GM18873 (cell line): Measurements from ENCODE around the gene PLEKHG2.
"Not testable (repeated sequence)": the region's sequence is repeated elsewhere in the genome, so short reads cannot be mapped to it uniquely, and the experiment has no call there.

Experiments
- ATAC-seq: cut with Tn5 transposase; IDR thresholded peaks from one replicate; pipeline ENCODE4 v1.9.1; 2021; ENCODE audit warnings: mild to moderate bottlenecking, moderate library complexity, moderate number of reproducible peaks; ENCODE audit not compliant: unreplicated experiment, low FRiP score

PLEKHG2 gene

DNA sequence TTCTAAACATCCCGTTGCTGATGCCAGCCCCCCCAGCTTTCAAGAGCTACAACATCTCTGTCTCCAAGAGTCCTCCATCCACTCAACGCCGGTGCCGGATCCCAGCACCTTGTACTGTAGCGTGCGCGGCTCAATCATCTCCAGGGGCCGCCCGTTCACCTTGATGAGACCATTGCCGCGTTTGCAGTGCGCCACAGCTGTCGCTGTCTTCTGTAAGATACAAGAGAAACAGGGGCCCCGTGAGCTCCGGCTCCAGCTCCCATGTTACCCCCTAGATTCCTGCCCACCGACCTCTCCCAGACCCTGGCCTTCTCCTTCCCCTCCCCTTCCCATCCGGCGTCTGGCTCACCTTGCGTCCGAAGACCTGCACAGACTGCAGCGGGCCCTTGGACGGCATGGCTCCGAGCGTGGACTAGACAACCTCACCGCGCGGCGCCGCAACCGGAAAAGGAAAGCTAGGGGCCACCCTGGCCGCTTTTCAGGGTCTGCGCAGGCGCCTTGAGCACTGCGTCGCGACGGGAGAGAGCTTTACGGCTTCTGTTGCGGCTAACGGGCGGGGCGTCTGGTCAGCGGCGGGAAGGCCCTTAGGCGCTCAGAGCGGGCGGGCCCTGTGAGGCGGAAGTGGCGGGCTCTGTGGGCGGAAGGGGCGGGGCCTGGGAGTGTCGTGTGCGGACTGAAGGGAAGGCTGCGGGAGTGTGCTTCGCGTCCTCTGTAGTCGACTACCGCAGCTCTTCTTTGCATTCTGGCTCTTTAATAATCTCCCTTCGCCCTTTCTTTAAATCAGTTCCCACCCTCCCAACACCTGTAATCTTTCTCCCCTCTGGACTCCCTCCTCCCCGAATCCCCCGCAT, 23.3 kb downstream of the PLEKHG2 start, which contains the start of gene RPS16:
TSS of gene RPS16 (minus strand) at position 451 of the 851 bp plus-strand sequence. CDS start at position 397, 54 bp downstream.
- ATAC-seq, result peak; percentile 66

DNA sequence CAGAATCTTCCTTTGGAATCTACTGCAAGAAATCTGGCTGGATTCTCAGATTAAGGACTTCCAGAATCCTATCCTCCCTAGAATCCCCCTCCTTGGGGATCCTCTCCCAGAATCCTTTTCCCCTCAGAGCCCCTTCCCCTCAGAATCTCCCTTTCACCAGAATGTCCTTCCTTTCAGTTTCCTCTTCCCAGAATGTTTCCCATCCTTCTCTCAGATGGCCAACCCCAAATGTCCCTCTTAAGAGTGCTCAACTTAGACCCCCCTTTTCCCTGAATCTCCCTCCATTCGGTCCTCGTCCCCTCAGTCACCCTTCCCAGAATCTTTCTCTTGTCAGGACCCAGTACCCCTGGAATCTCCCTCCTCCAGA, 23.9 kb downstream of the PLEKHG2 start:
- ATAC-seq, result no peak

DNA sequence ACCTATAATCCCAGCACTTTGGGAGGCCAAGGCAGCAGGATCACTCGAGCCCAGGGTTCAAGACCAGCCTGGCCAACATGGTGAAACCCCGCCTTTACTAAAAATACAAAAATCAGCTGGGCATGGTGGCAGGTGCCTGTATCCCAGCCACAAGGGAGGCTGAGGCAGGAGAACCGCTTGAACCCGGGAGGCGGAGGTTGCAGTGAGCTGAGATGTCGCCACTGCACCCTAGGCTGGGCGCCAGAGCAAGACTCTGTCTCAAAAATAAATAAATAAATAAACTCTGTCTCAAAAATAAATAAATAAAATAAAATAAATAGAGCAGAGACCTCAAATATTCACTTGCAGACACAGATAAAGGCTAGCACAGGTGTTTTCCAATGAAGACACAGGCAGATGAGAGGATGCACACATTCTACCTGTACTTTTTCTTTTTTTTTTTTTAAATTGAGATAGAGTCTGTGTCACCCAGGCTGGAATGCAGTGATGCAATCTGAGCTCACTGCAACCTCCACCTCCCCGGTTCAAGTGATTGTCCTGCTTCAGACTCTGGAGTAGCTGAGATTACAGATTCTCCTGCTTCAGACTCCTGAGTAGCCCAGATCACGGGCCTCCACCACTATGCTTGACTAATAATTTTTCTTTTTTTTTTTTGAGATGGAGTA, 25.9 kb downstream of the PLEKHG2 start:
- no peak for ATAC-seq

DNA sequence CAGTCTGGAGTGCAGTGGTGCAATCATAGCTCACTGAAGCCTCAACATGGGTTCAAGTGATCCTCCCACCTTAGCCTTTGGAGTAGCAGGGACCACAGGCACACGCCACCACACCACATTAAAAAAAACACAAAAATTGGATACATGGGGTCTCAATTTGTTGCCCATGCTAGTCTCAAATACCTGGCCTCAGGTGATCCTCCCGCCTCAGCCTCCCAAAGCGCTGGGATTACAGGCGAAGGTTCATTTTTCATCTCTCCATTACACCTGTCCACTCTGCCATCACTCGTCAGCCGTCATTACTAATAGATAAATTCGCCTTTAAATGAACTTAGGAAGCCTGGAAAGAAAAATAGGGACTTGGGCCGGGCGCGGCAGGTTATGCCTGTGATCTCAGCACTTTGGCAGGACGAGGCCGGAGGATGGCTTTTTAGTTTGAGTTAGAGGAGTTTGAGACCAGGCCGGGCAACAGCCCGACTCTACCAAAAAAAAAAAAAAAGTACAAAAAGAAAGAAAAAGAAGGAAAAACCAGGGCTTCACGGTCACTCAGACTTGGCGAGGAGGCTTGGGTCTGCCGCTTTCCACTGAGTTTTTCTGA, 32.2 kb downstream of the PLEKHG2 start:
- ATAC-seq, result no peak

DNA sequence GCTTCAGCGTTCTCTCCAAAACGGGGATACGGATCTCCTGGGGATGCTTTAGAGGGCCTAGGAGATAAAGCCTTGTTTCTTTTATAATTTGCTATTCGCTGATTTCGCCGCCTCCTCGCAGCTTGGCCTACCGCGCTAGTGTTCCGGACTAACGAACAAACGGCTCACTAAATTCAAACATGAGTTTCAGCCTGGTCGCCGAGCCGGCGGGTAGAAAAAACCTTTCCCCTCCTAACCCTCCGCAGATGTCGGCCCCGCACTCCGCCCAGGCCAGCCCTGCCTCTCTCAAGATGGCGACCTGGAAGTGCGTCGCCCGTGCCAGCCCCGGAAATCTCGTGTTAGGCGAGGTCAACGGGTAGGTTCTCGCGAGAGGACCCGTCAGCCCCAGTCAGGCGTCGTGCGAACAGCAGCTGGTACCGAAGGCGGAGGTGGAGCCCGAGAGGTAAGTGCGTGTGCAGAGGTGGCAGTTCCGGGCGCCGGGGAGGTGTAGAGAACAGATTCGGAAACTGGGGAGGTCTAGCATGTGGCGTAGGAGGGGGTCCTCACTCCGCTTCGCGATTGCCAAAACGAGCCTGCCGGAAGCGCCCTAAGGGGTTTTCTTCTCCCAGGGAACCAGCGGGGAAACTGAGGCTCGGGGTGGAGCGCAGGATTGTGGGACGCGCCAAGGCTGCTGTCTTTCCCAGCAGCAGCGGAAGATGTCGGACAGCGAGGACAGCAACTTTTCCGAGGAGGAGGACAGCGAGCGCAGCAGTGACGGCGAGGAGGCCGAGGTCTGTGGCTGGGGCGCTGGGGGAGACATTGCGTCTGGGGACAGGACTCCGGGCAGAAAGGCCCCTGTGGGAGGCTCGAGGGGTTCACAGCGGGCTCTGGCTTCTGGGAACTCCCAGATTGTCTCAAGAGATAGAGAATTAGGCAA, 33.0 kb downstream of the PLEKHG2 start, which contains the start of gene SUPT5H:
TSS of gene SUPT5H (plus strand) at position 387 of the 916 bp plus-strand sequence. CDS start at position 696, 309 bp downstream.
- ATAC-seq, result peak; percentile 75

DNA sequence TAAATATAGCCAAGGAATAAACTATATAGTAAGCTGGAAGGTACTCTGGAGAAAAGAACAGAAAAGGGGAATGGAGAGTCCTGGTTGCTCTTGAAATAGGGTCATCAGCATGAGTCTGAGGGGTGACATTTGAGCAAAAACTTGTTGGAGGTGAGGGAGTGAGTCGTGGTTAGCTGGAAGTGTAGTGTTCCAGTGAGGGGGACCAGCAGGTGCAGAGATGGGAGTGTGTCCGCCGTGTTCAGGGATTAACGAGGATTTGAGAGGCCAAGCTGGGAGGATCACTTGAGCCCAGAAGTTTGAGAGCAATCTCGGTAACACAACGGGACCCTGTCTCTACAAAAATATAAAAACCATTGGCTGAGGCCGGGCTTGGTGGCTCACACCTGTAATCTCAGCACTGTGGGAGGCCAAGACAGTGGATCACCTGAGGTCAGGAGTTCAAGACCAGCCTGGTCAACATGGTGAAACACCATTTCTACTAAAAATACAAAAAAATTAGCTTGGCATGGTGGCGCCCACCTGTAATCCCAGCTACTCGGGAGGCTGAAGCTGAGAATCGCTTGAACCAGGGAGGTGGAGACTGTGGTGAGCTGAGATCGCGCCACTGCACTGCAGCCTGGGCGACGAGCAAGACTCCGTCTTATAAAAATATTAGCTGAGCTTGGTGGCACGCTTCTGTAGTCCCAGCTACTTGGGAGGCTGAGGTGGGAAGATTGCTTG, 34.1 kb downstream of the PLEKHG2 start:
- ATAC-seq, result no peak

DNA sequence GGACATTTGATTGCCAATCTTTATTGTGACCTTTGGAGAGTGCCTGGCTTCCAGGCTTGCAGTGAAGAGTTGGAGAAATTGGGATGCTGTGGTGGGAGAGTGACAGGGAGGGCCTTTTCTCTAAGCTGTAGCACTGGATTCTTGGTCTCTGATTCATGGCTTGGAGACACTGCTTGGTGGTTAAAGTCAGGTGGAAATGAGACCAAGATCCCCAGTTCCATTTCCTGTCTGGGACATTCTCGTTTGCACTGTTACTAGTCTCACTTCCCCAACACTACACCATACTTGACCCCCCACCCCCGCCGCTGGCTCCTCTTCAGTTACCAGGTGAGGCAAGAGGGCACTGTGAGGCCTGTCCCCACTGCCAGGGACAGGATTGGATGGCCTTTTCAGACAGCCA, 35.8 kb downstream of the PLEKHG2 start:
- ATAC-seq, result no peak

DNA sequence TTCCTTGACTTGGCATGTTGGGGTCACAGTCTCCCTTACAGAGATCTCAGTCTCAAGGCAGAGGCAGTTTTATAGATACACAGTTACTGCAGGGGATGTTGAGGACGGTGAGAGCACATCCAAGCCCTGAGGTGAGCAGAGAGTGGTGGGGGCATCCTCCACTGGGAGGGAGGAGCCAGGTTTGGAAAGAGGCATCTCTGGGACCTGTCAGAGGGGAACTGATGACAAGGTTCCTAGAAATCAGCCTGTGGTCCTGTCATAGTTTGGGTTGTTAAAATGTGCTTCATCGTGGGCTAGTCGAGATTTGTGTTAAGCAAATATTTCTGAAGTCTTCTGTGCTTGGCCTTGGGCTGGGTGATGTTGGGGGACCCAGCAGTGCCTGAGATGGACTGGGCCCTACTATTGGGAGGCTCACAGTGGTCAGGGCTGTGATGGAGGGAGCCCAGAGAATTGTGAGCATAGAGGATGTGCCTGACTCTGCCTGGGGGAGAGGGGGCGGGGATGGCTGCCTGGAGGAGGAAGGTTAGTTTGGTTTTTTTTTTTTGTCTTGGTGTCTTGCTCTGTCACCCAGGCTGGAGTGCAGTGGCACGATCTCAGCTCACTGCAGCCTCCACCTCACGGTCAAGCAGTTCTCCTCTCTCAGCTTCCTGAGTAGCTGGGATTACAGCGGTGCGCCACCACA, 36.8 kb downstream of the PLEKHG2 start:
- ATAC-seq, result no peak

DNA sequence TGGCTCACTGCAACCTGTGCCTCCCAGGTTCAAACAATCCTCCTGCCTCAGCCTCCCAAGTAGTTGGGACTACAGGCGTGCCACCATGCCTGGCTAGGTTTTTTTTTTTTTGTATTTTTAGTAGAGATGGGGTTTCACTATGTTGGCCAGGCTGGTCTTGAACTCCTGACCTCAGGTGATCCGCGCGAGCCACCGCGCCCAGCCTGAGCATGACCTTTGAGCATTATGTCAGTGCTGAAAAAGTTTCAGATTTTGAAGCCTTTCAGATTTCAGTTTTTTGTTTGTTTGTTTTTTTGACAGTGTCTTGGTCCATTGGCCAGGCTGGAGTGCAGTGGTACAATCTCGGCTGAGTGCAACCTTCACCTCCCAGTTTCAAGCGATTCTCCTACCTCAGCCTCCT, 38.8 kb downstream of the PLEKHG2 start:
- not testable (repeated sequence) for ATAC-seq

DNA sequence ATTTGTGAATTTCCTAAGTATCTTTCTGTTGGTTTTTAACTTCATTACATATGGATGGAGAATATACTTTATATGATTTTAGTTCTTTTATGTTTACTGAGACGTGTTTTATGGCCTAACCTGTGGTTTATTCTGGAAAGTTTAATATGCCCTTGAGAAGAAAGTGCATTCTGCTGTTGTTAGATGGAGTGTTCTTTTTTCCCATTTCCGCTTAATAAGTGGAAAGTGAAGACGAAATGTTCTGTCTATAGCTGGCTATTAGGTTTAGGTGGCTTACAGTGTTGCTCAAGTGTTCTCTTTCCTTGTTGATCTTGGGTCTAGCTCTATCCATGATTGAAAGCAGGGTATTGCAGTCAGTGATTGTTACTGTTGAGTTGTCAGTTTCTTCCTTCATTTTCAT, 50.9 kb downstream of the PLEKHG2 start:
- ATAC-seq, result no peak

DNA sequence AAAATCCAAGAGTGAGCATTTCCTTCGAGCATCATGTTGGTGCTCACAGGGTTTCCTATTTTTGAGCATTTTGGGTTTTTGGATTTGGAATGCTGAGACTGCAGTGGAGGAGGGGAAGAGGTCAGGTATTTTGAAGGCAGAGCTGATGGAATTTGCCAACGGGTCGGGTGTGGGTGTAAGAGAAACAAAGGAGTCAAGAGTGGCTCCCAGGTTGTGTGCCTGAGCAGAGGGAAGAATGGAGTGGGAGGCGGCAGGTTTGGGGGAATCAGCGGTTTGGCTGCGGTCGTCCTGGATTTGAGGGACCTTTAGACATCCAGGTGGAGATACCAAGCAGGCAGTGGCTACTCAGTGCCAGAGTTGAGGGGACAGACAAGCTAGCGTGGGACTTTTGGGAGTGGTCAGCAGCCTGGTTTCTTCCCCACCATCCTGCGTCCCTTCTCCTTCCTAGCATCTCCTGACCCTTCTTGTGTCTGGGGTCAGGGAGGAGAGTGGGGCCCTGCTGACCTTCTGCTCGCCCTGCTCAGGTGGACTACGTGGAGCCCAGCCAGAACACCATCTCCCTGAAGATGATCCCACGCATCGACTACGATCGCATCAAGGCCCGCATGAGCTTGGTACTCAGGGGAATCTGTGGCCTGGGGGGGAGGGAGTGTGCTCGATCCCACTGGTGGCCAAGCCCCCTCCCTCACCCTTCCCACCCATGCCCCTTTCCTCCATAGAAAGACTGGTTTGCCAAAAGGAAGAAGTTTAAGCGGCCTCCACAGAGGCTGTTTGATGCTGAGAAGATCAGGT, 53.7 kb downstream of the PLEKHG2 start:
- ATAC-seq, result no peak

DNA sequence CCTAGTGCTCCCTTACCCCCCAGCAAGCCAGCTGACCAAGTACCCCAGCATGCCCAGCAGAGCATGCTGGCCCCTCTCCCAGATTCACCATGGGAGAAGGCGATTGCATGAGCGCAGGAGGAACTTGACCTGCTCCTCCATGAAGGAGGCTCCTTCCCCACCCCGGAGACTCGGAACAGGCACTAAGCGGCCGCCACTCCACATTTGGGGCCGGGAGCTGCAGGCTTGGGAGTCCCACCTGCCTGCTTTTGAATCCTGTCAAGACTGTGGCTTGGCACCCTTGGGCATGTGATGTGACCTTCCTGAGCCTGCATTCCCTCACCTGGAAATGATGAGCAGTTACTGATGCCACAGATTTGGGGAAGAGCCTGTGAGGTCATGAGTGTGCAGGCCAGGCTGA, 55.5 kb downstream of the PLEKHG2 start:
- no peak for ATAC-seq

DNA sequence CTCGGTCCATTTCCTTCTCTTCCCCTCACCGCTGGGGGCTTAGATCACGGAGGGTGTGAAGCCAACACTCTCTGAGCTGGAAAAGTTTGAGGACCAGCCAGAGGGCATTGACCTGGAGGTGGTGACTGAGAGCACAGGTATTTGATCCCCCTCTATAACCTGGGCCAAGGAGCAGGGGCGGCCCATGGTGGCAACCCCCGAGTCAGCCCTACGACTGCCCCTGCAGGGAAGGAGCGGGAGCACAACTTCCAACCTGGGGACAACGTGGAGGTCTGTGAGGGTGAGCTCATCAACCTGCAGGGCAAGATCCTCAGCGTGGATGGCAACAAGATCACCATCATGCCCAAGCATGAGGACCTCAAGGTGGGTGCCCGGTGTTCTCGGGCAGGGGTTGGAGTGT, 56.6 kb downstream of the PLEKHG2 start:
- no peak for ATAC-seq

DNA sequence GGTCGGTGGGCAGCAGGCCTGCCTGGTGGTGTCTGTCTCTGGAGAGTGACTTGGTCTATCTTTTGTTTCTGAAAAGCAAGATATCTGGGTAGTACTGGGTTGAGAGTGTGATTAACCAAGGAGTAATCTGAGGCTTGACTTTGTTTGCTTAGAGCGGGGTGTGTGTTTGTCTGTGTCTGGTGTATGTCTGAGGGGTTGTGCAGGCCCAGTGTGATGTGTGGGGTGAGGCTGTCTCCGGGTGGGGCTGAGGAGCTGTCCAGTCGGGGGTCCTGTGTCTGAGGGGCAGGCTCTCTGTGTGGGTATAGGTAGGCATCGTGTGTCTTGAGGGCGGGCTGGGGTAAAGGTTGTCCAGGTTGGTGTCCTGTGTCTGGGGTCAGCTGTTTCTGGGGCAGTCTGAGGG, 57.1 kb downstream of the PLEKHG2 start:
- ATAC-seq, result no peak

DNA sequence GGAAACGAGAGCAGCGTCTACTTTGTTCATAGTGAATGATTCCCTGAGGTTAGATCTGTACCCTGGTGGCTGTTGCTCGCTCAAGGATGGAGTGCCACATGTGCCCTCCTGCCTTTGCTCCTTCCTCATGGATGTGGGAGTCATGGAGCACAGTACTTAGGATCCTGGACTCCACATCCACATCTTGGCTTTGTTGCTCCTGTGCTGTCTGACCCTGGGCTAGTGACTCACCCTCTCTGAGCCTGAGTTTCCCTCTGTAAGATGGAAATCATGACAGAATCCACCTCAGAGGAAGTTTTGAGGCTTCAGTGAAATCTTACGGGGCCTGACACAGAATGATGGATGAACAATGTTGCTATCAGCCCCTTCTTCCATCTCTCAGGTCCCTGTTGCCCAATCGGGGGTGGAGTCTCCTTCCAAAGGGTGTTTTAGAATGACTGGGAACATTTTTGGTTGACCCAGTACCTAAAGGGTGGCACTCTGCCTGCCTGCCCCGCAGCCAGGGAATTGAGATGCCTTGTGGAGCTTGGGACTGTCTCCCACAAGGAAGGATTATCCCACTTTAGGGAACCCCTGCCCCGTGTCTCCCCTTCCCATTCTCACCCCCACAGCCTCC, 58.4 kb downstream of the PLEKHG2 start:
- ATAC-seq, result no peak

DNA sequence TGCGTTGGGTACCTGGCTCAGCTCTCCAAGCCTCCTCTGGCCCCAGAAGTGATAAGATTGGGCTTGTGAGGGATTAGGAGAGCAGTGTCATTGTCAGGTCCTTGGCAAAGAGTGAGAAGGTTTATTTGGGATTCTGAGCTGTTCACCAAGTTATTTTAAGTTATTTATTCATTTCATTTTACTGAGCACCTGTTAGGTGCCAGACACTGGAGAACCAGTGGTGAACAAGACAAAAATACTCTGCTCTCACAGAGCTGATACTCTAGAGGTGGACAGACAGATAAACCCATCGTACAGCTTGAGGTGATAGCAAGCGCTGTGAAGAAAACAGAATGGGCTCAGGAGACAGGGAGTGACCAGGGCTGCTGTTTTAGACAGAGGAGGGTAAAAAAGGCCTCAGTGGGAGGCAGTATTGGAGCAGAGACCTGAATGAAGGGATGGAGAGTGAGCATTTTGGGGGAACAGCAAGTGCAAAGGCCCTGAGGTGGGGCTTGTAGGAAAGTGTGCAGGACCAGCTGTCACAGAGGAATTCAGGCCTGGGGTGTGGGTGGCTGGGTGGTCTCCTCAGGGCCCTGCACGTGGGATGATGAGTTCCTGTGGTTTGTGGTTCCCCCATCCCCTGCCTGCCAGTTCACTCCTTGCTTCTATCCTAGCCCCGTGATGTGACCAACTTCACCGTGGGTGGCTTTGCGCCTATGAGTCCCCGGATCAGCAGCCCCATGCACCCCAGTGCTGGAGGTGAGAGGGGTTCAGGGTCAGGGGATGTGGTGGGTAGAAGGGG, 59.5 kb downstream of the PLEKHG2 start:
- no peak for ATAC-seq

DNA sequence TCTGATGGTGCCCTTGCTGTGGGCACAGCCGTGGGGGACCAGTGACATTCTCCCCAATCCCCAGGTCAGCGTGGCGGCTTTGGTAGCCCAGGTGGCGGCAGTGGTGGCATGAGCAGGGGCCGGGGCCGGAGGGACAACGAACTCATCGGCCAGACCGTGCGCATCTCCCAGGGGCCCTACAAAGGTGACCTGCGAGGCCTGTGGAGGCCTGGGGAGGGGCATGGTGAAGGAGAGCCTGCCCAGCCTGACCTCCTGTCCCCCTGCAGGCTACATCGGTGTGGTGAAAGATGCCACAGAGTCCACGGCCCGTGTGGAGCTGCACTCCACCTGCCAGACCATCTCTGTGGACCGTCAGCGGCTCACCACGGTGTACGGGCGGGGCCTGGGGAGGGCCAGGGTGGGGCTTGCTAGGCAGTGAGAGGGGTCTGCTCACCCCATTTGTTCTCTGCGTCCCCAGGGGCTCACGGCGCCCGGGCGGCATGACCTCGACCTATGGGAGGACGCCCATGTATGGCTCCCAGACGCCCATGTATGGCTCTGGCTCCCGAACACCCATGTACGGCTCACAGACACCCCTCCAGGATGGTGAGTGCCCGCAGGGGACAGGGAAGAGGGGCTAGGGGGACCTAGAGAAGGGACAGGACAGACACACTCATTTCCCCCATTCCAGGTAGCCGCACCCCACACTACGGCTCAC, 60.4 kb downstream of the PLEKHG2 start:
- ATAC-seq, result no peak
